Measurements from ENCODE around the gene PSMB8.

The PSMB8 gene

GRCh38 chr6:32855467-32856174 lies 11.8 kb upstream of the PSMB8 start:
- no peak for DNase-seq

GRCh38 chr6:32854376-32855178 lies 10.7 kb upstream of the PSMB8 start:
- DNase-seq = no peak

GRCh38 chr6:32853541-32854375 lies 9.9 kb upstream of the PSMB8 start, which contains the start of the genes PSMB9 and TAP1:
TSS of gene PSMB9 (plus strand) at chr6:32854192. CDS start at chr6:32854230, 38 bp downstream.
TSS of gene TAP1 (minus strand) at chr6:32853704. CDS start at chr6:32853636, 68 bp downstream.
- peak; percentile 20 for DNase-seq

GRCh38 chr6:32852844-32853540 lies 9.1 kb upstream of the PSMB8 start:
- no peak for DNase-seq

GRCh38 chr6:32852018-32852843 lies 8.4 kb upstream of the PSMB8 start:
- DNase-seq = no peak

DNA sequence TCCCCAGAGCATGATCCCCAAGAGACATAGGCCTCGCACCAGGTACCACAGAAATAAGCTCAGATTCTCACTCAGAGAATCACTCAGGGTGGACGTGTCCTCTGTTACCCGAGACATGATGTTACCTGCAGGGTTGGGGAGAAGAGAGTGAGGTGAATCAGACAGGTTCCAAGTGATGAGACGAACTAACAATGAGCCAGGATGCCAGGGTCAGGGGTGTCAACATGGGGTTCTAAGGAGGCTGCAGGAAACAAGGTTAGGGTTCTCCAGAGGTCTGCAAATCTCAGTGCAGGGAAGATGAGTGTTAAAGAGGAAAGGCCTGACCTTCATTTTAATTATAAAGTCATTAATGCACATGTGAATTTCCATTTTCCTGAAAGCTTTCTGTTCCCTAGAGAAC lies 7.2 kb upstream of the PSMB8 start:
- DNase-seq = no peak

- no peak for DNase-seq
Measured at GRCh38 chr6:32849126-32849525, 5.3 kb upstream of the PSMB8 start.

GRCh38 chr6:32847795-32848194 lies 3.9 kb upstream of the PSMB8 start:
- no peak for DNase-seq

- no peak for DNase-seq
Measured at GRCh38 chr6:32847004-32847403, 3.2 kb upstream of the PSMB8 start.

- no peak for DNase-seq
Measured at GRCh38 chr6:32845384-32845884, 1.6 kb upstream of the PSMB8 start.

DNA sequence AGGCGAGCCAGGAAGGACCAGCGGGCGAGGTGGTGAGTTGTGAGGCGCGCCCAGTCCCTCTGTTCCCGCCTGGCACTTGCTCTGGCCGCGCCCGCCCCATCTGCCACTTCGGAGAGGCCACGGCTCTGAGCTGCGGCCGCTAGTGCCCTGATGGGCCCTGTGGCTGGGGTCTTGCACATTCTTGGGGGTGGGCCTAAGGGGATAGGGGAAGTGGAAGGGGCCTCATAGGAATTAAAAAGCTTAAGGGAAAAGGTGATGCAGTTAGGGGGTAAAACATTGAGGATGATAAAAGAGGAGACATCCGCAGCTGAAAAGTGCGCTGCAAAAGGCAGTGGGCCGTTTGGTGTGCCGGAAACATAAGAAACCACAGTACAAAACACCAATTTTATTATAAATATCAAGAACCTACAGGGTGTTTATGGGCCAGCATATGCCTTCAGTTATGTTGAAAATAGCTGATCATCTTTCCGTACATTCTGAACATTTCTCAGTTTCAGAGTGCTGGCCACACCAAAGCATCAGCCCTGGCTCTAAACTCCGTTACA lies 1.1 kb upstream of the PSMB8 start:
- no peak for DNase-seq

DNA sequence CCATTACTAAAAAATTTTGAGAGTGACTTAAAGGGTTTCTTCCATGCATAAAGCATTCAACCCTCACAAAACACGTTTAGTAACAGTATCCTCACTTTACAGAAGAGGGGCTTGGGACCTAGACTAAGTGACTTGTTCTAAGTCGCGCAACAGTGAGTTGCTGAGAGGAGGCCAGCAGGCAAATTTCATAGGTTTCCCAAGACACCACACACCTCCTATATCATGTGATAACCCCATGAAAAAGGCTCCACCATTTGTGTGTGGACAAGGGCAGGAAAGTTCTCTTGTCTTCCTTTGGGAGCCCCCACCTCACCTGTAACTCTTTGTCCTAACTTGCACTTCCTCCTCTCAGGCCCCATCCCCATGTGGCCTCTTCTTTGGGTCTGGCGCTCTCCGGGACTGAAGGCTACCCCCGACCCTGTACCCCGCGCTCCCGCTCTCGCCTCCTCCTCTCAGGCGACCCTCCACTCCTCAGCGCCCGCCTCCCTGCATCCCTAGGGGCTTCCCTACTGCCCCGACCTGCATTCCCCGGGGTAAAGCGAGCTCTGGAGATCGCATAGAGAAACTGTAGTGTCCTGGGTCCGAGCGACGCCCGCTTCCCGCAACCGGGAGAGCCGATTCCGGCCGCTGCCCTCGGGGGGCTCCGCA lies 392 bp downstream of the PSMB8 start:
- DNase-seq = no peak

GRCh38 chr6:32842690-32843089 lies 1.2 kb downstream of the PSMB8 start:
- DNase-seq = no peak

DNA sequence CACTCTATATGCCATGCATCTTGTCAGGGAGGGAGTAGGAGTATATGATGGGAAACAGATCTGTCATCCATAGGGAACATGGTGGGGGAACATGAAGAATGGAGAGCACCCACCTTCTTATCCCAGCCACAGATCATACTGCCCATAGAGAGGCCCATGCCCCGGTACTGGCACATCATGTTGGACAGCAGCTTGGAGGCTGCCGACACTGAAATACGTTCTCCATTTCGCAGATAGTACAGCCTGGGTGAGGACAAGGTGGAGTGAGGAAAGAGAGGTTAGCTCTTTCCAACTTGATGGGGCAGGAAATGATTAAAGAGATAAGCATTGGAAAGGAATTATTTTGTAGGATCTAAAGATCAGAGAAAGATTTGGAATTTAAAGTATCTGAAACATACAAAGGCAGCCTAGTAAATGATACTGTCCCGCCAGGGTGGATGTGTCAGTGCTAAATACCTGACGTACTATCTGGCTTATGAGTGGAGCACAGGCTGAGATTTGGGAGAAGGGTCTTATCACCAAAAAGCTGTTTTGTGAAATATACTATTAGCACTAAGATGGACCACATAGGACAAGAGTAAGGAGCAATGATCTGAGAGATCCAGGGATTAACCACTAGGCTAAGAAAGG lies 1.7 kb downstream of the PSMB8 start:
- DNase-seq = no peak

GRCh38 chr6:32840604-32841246 lies 3.1 kb downstream of the PSMB8 start:
- no peak for DNase-seq

- no peak for DNase-seq
Measured at GRCh38 chr6:32839356-32839755, 4.5 kb downstream of the PSMB8 start.

DNA sequence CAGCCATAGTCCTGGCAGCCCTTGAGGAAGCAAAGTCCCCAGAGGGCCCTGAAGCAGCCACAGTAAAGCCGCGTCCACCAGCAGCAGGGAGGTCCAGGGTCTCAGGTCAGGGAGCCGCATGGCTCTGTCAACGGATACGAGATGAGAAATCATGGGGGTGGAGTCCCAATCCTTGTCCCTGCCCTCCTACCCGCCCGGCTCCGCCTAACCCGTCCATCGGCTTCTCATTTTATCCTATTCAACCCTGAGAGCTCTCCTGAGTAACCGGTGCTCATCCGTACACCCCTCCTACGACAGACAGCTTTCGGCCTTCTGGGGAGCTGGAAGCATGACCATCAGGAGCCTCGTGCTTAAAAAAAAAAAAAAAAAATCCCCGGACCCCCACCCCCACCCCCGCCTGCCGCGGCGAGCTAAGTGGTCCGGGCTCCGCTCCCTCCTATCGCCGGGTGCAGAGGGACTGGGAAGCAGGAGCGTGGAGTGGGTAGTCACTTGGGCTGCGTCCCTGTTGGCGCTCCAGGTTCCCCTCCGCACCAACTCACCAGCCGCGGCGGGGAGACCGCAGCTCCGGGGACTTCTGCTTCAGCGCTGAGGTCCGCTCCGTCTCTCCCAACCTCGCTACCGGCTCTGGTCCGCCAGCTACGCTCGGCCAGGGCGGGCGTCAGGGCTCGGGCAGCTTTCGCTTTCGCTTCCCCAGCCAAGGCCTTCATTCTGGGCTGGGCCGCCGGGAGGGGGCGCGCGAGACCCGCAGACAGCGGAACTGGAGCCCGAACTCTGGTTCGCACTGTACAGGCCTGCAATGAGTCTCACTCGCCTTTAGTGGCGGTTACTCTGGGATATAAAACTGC lies 5.5 kb downstream of the PSMB8 start, which contains the start of gene TAP2:
TSS of gene TAP2 (minus strand) at position 626 of the 845 bp plus-strand sequence. CDS start at position 120, 506 bp downstream.
- peak; percentile 69 for DNase-seq

- no peak for DNase-seq
Measured at GRCh38 chr6:32837651-32838113, 6.2 kb downstream of the PSMB8 start.

Data from NCI-H1092 (cell line).